Raji (cell line): Measurements from ENCODE around the gene AIDA.

Experiments
- POLR2A ChIP-seq: IDR thresholded peaks from 2 replicates; pipeline ENCODE4 v1.6.1; 2011; ENCODE audit warnings: low read depth, low read length, control low read depth; ENCODE audit not compliant: insufficient read depth

Gene AIDA

DNA sequence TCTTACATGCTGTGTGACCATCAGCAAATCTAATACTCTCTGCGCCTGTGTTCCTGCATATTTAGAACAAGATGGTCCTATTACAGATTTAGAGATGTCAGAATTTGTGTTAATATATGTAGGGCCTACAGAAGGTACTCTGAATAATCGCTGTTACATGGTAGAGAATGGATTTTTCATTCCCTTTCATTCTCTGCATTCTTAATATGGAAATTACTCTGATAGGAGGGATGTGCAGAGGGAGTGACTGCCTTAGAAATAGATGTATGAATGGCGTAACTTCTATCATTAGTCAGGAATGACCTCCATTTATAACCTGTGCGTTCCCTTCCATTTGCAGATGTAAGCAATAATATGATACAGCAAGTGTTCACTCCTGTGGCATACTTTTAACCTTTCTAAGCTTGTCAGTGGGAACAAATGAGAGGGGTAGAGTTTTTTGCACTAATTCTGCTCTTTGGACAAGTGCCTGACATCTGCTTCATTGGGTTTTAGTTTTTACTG, 48.8 kb downstream of the AIDA start:
- TF ChIP-seq POLR2A, result no peak

- no peak for TF ChIP-seq POLR2A
These were observed 54.4 kb downstream of the AIDA start for GRCh38 chr1:222657899-222658298.

GRCh38 chr1:222656391-222657155, 55.7 kb downstream of the AIDA start:
- TF ChIP-seq POLR2A, result no peak

- TF ChIP-seq POLR2A, result no peak
These were observed 57.4 kb downstream of the AIDA start for GRCh38 chr1:222654849-222655248.

GRCh38 chr1:222653178-222653827, 59.0 kb downstream of the AIDA start:
- TF ChIP-seq POLR2A, result no peak

DNA sequence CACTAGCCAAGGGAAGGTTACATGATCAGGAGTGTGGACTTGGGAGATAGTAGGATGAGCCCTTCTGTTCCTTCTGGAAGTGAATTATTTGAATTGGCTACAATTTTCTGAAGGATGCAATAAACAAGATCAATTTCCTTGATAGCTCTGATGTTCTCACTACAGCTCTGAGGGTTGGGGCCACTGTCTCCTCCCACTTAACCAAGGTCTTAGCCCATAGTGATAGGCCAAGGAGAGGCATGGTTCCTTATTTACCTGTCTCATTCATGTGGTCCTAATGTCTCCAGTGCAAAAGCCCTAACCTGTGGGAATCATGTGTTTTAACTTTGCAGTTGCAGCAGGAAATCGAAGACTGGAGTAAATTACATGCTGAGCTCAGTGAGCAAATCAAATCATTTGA, 59.6 kb downstream of the AIDA start:
- TF ChIP-seq POLR2A, result no peak

DNA sequence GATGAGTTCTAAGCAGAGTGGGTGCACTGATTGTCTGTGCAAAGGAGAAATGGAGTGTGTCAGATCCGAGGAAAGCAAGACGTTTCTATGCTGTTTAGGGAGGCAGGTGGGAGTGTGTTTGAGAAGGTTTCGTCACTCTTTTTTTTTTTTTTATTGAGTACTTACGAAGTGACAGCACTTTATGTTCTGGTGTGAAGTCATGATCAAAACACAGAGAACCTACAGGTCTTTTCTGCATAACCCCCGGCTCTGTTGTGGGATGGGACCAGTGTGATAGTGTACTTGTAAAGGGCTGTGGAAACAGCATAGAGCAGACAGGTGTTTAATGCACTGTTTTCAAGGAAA, 67.7 kb downstream of the AIDA start:
- no peak for TF ChIP-seq POLR2A

DNA sequence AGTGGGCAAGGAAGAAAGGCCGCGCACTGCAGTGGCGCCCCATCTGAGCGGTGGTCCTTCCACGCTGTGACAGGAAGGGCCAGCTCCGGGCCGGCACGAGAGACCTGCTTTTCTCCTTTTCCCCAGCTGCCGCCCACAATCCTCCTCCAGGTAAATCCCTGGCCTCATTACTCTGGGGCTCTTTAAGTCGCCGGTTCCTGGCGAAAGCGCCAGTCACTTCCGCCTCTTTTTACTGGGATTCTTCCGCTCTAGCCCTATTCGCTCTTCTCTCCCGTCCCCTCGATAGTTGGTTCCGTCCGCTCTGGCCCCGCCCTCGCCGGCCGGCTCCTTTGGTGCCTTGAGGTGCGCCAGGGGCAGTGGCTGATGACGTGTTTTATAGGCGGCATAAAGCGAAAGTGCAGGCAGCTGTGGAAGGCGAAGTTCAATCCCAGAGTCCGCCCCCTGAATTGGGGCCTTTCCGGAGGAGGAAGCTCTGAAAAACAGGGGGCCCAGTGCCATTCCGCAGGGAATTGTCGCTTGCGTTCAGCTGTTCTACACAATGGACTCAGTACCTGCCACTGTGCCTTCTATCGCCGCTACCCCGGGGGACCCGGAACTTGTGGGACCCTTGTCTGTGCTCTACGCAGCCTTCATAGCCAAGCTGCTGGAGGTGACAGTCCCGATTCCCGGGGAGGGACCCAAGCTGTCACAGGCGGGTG, 68.2 kb downstream of the AIDA start:
- TF ChIP-seq POLR2A, result peak; percentile 76

GRCh38 chr1:222643606-222643937, 68.7 kb downstream of the AIDA start:
- no peak for TF ChIP-seq POLR2A

DNA sequence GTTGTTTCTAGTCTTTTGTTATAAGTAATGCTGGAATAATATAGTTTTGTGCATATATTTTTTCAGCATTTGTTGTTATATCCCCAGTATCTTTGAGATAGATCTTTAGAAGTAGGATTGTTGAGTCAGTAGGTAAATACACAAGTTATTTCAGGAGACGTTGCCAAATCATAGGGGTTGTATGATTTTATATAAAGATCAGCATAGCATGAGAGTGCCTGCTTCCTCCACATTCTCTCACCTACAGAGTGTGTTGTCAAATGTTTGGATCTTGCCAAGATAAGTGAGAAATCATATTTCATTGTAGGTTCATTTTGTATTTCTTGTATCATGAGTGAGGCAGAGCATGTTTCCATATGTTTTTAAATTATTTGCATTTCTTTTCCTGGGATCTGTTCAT, 69.8 kb downstream of the AIDA start:
- no peak for TF ChIP-seq POLR2A

GRCh38 chr1:222641269-222641948, 70.9 kb downstream of the AIDA start:
- TF ChIP-seq POLR2A, result no peak

DNA sequence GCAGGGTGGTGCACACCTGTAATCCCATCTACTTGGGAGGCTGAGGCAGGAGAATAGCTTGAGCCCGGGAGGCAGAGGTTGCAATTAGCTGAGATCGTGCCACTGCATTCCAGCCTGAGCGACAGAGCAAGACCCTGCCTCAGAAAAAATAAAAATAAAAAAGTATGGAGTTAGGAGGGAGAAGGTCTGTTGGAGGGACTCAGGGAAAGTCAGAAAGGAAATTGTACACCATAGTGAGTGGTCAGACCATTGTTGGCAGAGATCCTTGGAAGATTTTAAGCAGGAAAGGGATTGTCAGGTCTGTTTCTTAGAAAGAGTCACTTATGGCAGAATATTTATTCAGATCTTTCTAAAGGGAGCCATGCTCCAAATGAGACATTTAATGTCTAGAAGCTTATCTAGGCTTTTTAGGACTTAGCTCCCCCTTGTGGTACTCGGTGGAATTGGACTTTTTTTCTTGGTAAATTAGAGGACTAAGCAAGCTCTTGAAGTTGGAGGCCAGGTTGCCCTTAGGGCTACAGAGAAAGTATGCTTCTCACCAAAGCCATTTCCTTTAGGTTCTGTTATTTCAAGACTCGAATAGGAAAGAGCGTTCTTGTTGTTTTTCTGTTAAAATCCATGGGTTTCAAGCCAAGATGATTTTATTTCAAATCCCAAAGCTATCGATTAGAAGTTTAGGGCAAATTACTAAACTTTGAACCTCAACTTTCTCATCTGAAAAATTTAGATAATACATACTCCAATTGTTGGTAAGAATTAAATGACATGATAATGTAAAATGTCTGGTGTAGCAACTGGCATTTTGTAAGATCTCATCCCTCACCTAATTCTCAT, 77.9 kb downstream of the AIDA start:
- no peak for TF ChIP-seq POLR2A

DNA sequence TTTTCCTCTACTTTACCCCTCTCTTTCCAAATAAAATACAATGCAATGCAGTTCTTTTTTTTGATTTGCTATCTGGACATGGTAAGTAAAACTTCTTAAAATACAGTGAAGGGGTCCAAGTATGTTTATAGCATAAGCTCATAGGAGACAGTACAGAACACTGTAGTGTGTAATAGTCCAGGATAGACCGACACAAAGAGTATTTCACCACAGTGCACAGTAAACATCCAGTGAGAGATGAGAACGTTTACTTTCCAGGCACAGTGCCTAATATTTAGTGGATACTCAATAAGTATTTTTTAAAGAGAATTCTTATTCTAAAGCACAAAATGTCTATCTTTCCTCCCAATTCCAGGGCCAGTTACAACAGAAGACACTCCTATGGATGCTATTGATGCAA, 79.5 kb downstream of the AIDA start:
- TF ChIP-seq POLR2A, result no peak

DNA sequence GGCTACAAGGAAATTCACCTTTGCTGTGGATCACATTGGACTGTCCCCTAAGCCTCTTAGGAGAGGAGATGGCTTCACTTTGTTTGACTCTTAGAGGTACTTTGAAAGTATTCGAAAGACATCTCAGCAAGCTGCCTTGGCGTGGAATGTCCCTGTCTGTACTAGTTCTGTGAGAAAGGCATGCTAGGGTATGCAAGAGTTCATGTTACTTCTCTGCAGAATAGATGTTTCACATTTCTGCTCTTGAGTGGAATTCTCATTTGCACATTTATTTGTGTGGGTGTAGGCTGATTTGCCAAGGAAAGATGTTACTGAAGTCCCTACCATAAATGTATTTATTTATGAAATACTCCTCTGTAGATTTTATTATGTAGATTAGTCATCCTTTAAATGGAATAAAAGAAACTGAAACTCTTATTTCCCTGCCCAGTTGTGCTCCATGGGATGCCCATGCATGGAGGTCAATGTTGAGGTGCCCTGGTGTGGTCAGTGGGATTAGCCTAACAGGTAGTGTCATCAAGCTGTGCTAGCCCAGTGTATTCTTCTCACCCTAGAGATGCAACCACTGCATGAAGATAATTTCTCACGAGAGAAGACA, 80.6 kb downstream of the AIDA start:
- no peak for TF ChIP-seq POLR2A

GRCh38 chr1:222629921-222630535, 82.3 kb downstream of the AIDA start:
- no peak for TF ChIP-seq POLR2A

DNA sequence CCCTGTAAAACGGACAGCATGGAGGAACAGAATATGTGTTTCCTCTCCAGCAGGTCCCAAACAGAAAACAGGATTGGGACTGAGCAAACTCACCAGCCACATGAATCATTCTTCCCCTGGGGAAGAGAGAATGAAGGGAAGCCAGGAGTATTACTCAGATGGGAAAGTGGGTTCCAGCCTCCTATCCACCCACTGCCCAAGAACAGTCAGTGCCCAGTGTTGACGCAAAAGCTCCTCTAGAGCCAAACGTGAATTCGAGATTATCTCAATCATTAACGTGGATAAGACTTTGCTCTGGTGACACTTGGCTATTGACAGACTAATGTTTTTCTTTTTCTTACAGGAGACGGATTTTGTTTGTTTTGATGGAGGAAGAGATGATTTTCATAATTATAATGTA, 85.1 kb downstream of the AIDA start:
- no peak for TF ChIP-seq POLR2A
